ENCODE measurements around the gene OR2V1. TPM values are rescaled to one million over a fixed set of nuclear protein-coding genes. Genes with fewer than 3 reads are reported as not detected.
"Not testable (repeated sequence)": the region's sequence is repeated elsewhere in the genome, so short reads cannot be mapped to it uniquely, and the experiment has no call there.

The OR2V1 gene, protein sequence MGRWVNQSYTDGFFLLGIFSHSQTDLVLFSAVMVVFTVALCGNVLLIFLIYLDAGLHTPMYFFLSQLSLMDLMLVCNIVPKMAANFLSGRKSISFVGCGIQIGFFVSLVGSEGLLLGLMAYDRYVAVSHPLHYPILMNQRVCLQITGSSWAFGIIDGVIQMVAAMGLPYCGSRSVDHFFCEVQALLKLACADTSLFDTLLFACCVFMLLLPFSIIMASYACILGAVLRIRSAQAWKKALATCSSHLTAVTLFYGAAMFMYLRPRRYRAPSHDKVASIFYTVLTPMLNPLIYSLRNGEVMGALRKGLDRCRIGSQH
- polyA plus RNA-seq: not detected in 3 replicates
- polyA plus RNA-seq (2011; ENCODE audit: low read depth): not detected
- polyA plus RNA-seq (2011; cell fraction: cytosol; rRNA removed): not detected in 2 replicates
- polyA plus RNA-seq (2011; cell fraction: nucleus; rRNA removed): not detected in 2 replicates
- not detected in 2 replicates for polyA plus RNA-seq (2012; ENCODE audit: low replicate concordance)
- polyA minus RNA-seq: not detected in 3 replicates
- not detected for polyA minus RNA-seq (2011; cell fraction: cytosol; rRNA and poly(A)+ RNA removed)
- polyA minus RNA-seq (2011; cell fraction: nucleus; rRNA and poly(A)+ RNA removed): not detected in 2 replicates

DNA sequence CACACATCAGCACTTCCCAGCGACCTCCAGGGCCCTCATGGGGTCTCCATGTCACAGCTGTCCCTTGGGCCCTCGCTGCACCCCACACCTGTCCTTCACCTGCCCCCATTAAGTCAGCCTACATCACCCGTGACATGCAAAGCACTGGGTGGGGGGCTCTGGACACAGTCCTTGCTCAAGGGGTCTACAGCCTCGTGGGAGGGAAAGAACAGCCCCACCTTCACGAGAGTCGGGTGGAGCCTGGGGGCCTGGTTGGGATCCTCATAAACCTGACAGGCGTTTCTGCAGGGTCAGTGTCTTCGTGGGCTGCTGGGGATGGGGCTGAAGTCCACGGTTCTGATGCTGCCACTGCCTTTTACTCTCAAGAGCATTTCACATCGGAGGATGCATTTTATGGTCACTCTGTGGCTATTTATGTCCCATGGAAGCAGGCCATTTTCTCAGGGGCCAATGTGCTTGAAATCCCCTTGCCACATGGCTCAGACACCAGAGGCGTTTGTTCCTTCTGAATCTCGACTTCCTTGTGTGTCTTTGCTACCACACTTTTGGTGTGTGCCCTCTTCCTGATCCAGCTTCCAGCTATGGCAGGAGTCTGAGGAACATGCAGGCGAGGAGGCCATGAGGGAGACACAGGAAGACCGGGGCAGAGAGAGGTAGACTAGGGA is at the start of gene OR2V1:
Gene OR2V1, minus strand, starts transcription at position 338 of the 665 bp plus-strand sequence. CDS start 5,865 bp downstream, outside the sequence.
- Histone ChIP-seq H4K20me1 (ENCODE audit: control insufficient read depth, extremely low read depth, insufficient read depth, low read length) (no peaks in the 10 kb centered on the region), H3K9me1 (ENCODE audit: control insufficient read depth, extremely low read depth, insufficient read depth, low read length) (no peaks in the 10 kb centered on the region), H3K4me1 (ENCODE audit: control insufficient read depth, extremely low read depth, insufficient read depth, low read length) (peaks cover 5% of the 10 kb centered on the region), H2AFZ (ENCODE audit: control insufficient read depth, low read length) (no peak within 1 kb of the TSS), H3K9me3 (ENCODE audit: control insufficient read depth, low read depth, low read length) (no peaks in the 10 kb centered on the region), H3K4me2 (ENCODE audit: control insufficient read depth, extremely low read depth, insufficient read depth, low read depth, low read length) (no peak within 1 kb of the TSS), H3K27ac (ENCODE audit: control insufficient read depth, insufficient read depth, low read length) (no peak within 1 kb of the TSS), H3K27me3 (ENCODE audit: control insufficient read depth, extremely low read depth, insufficient read depth, low read length) (peaks cover 11% of the 10 kb centered on the region), H3K4me3 (ENCODE audit: control insufficient read depth in 2 of 3, extremely low read depth in 1 of 3, insufficient read depth in 2 of 3, low read depth in 1 of 3, low read length in 3 of 3) (no peak within 1 kb of the TSS), H3K79me2 (ENCODE audit: control insufficient read depth, insufficient read depth, low read length) (no peaks in the 10 kb centered on the region), H3K9ac (ENCODE audit: control insufficient read depth, extremely low read depth, insufficient read depth, low read length) (no peak within 1 kb of the TSS), H3K36me3 (ENCODE audit: control insufficient read depth in 2 of 2, extremely low read depth in 1 of 2, insufficient read depth in 2 of 2, low read length in 2 of 2) (no peaks in the 10 kb centered on the region)
- dilution Hi-C loops (cut with MboI; ENCODE audit: extremely low pct_ligation_motif_present, low sequenced_read_pairs): no loop called here
- FAIRE-seq: no peak
- no peak for TF ChIP-seq EZH2 (IDR thresholded peaks at IDR 0.05; ENCODE audit: low read length)
- TF ChIP-seq, protein P1, sequence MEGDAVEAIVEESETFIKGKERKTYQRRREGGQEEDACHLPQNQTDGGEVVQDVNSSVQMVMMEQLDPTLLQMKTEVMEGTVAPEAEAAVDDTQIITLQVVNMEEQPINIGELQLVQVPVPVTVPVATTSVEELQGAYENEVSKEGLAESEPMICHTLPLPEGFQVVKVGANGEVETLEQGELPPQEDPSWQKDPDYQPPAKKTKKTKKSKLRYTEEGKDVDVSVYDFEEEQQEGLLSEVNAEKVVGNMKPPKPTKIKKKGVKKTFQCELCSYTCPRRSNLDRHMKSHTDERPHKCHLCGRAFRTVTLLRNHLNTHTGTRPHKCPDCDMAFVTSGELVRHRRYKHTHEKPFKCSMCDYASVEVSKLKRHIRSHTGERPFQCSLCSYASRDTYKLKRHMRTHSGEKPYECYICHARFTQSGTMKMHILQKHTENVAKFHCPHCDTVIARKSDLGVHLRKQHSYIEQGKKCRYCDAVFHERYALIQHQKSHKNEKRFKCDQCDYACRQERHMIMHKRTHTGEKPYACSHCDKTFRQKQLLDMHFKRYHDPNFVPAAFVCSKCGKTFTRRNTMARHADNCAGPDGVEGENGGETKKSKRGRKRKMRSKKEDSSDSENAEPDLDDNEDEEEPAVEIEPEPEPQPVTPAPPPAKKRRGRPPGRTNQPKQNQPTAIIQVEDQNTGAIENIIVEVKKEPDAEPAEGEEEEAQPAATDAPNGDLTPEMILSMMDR (optimal IDR thresholded peaks at IDR 0.05 in 1 of 3, IDR thresholded peaks at IDR 0.05 in 1 of 3, conservative IDR thresholded peaks at IDR 0.05 in 1 of 3; ENCODE audit: extremely low read depth in 1 of 3, insufficient read depth in 2 of 3, low read length in 3 of 3): no peak
- DNase-seq (ENCODE audit: low read depth, low spot score): no peak

DNA sequence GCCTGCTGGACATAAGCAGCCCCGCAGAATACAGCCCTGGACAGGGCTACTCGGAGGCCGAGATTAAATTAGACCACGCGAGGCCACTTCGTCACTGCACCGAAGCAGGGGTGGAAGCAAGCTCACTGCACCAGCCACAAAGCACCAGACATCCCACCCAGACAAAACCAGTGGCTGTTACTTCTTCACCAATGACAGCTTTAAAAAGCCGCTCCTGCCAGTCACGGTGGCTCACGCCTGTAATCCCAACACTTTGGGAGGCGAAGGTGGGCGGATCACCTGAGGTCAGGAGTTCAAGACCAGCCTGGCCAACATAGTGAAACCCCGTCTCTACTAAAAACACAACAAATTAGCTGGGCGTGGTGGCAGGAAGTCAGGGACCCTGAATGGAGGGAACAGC is 46.6 kb upstream of the OR2V1 start:
- H3K27me3 ChIP-seq (ENCODE audit: control insufficient read depth, extremely low read depth, insufficient read depth, low read length); H3K27ac ChIP-seq (ENCODE audit: control insufficient read depth, insufficient read depth, low read length); H3K4me3 ChIP-seq (ENCODE audit: control insufficient read depth in 2 of 3, extremely low read depth in 1 of 3, insufficient read depth in 2 of 3, low read depth in 1 of 3, low read length in 3 of 3); H3K4me2 ChIP-seq (ENCODE audit: control insufficient read depth, extremely low read depth, insufficient read depth, low read depth, low read length); H3K9me3 ChIP-seq (ENCODE audit: control insufficient read depth, low read depth, low read length); H3K9me1 ChIP-seq (ENCODE audit: control insufficient read depth, extremely low read depth, insufficient read depth, low read length); H3K9ac ChIP-seq (ENCODE audit: control insufficient read depth, extremely low read depth, insufficient read depth, low read length); dilution Hi-C loops (cut with MboI; ENCODE audit: extremely low pct_ligation_motif_present, low sequenced_read_pairs); H4K20me1 ChIP-seq (ENCODE audit: control insufficient read depth, extremely low read depth, insufficient read depth, low read length); FAIRE-seq; DNase-seq (ENCODE audit: low read depth, low spot score); H3K4me1 ChIP-seq (ENCODE audit: control insufficient read depth, extremely low read depth, insufficient read depth, low read length); H3K36me3 ChIP-seq (ENCODE audit: control insufficient read depth in 2 of 2, extremely low read depth in 1 of 2, insufficient read depth in 2 of 2, low read length in 2 of 2); H2AFZ ChIP-seq (ENCODE audit: control insufficient read depth, low read length); H3K79me2 ChIP-seq (ENCODE audit: control insufficient read depth, insufficient read depth, low read length): not testable (repeated sequence)

Data from keratinocyte (primary cell).